DMS114 treated with DMSO at 0.1 percent for 48 hours (cell line): ENCODE measurements around the gene FRMPD4.

Experiments used
- DNase-seq: peaks from one replicate; lab custom pipeline; 2025; ENCODE audit not compliant: unreplicated experiment; lab: John Stamatoyannopoulos, UW

The FRMPD4 gene

GRCh38 chrX:12210196-12210815 is 72.0 kb downstream of the FRMPD4 start:
- no peak for DNase-seq

GRCh38 chrX:12210971-12211370 is 72.7 kb downstream of the FRMPD4 start:
- DNase-seq, result no peak

GRCh38 chrX:12223650-12224049 is 85.4 kb downstream of the FRMPD4 start:
- no peak for DNase-seq

GRCh38 chrX:12225107-12225506 is 86.8 kb downstream of the FRMPD4 start:
- no peak for DNase-seq

GRCh38 chrX:12227412-12228041 is 89.3 kb downstream of the FRMPD4 start:
- DNase-seq, result no peak

- no peak for DNase-seq
Measured at GRCh38 chrX:12228862-12229261, 90.6 kb downstream of the FRMPD4 start.

- no peak for DNase-seq
Measured at GRCh38 chrX:12229986-12230385, 91.7 kb downstream of the FRMPD4 start.

- no peak for DNase-seq
Measured at GRCh38 chrX:12234534-12235329, 96.5 kb downstream of the FRMPD4 start.

GRCh38 chrX:12236156-12236555 is 97.9 kb downstream of the FRMPD4 start:
- no peak for DNase-seq

GRCh38 chrX:12237131-12237530 is 98.9 kb downstream of the FRMPD4 start:
- no peak for DNase-seq

- no peak for DNase-seq
Measured at GRCh38 chrX:12237771-12238170, 99.5 kb downstream of the FRMPD4 start.

GRCh38 chrX:12239356-12240082 is 101.2 kb downstream of the FRMPD4 start:
- DNase-seq, result no peak

- DNase-seq, result no peak
Measured at GRCh38 chrX:12240491-12240890, 102.2 kb downstream of the FRMPD4 start.

- DNase-seq, result no peak
Measured at GRCh38 chrX:12241026-12241425, 102.8 kb downstream of the FRMPD4 start.

GRCh38 chrX:12245650-12246645 is 107.7 kb downstream of the FRMPD4 start:
- DNase-seq, result no peak

GRCh38 chrX:12249997-12250396 is 111.7 kb downstream of the FRMPD4 start:
- no peak for DNase-seq

GRCh38 chrX:12263211-12263610 is 124.9 kb downstream of the FRMPD4 start:
- no peak for DNase-seq

GRCh38 chrX:12269484-12269883 is 131.2 kb downstream of the FRMPD4 start:
- DNase-seq, result no peak

GRCh38 chrX:12278151-12278550 is 139.9 kb downstream of the FRMPD4 start:
- no peak for DNase-seq

- no peak for DNase-seq
Measured at GRCh38 chrX:12282991-12283390, 144.7 kb downstream of the FRMPD4 start.
